Thymus (tissue), 11 donors: Measurements from ENCODE around the gene EFHB. TPM values are rescaled to one million over a fixed set of nuclear protein-coding genes. Genes with fewer than 3 reads are reported as not detected.
"Not testable (repeated sequence)": the region's sequence is repeated elsewhere in the genome, so short reads cannot be mapped to it uniquely, and the experiment has no call there.

ENCODE experiments used
- DNase-seq, 9 donors: peaks; one replicate each; pipeline ENCODE4 v3.0.0-alpha.2; 2013; ENCODE audit warnings: low spot score in 9 of 9, low read depth in 6 of 9, missing footprints in 1 of 9
- H3K27ac ChIP-seq, 2 donors: one replicate each; pipeline ENCODE4 v1.5.1; 2013; ENCODE audit warnings: control low read depth in 1 of 2, low read depth in 1 of 2, low read length in 1 of 2, mild to moderate bottlenecking in 1 of 2, moderate library complexity in 1 of 2
- H3K27me3 ChIP-seq, 2 donors: one replicate each; pipeline ENCODE4 v1.5.1; 2013; ENCODE audit warnings: low read length in 1 of 2; ENCODE audit not compliant: control insufficient read depth in 2 of 2, insufficient read depth in 1 of 2
- H3K36me3 ChIP-seq, 2 donors: one replicate each; pipeline ENCODE4 v1.5.1; 2013; ENCODE audit warnings: low read length in 1 of 2, mild to moderate bottlenecking in 1 of 2, moderate library complexity in 1 of 2; ENCODE audit not compliant: control insufficient read depth in 2 of 2, insufficient read depth in 2 of 2
- H3K4me1 ChIP-seq, 2 donors: one replicate each; pipeline ENCODE4 v1.5.1; 2013; ENCODE audit warnings: low read length in 2 of 2; ENCODE audit not compliant: control insufficient read depth in 2 of 2, insufficient read depth in 2 of 2
- H3K4me3 ChIP-seq, 2 donors: one replicate each; pipeline ENCODE4 v1.5.1; 2013; ENCODE audit warnings: low read length in 2 of 2, control low read depth in 1 of 2, mild to moderate bottlenecking in 1 of 2
- H3K9me3 ChIP-seq, 2 donors: one replicate each; pipeline ENCODE4 v1.5.1; 2013; ENCODE audit warnings: low read length in 1 of 2, mild to moderate bottlenecking in 1 of 2; ENCODE audit not compliant: control insufficient read depth in 2 of 2, insufficient read depth in 1 of 2
- WGBS: extraction: QIAGEN DNeasy Blood & Tissue Kit; methylation state at CpG from one replicate; pipeline ENCODE4 v1.1.7; 2013; 5-methylcytosine and 5-hydroxymethylcytosine counted together
- polyA plus RNA-seq: library from polyadenylated mRNA; stranded (reverse); fragments of 200-250 nt; gene quantifications from one replicate; pipeline ENCODE4 v1.2.3, GENCODE V29; 2013
- total RNA-seq: library from RNA; stranded (reverse); fragments of 120-200 nt; gene quantifications from one replicate; pipeline ENCODE4 v1.2.4, GENCODE V29; 2013
- donor health status: healthy.

Gene EFHB
- total and polyA plus RNA-seq, 2 donors = 0.94 to 2.3 TPM

GRCh38 chr3:19957354-19957753 lies 23.3 kb upstream of the EFHB start:
- H3K4me1 ChIP-seq, H3K27me3 ChIP-seq, H3K27ac ChIP-seq, H3K9me3 ChIP-seq, DNase-seq, H3K4me3 ChIP-seq: not testable (repeated sequence)
- H3K36me3 ChIP-seq = peaks cover 20 to 49% of the 10 kb centered on the region in 2 donors
- 97% methylated on average over 9 of the region's 9 CpGs for WGBS

- Histone ChIP-seq H3K27me3 (no peaks in the 10 kb centered on the region), H3K4me3 (no peak overlapping the region), H3K9me3 (no peaks in the 10 kb centered on the region), H3K36me3 (peaks cover 20 to 54% of the 10 kb centered on the region in 2 donors), H3K27ac (no peak overlapping the region), H3K4me1 (no peaks in the 10 kb centered on the region)
- DNase-seq = no peak
- WGBS = over 99% methylated on average over 4 of the region's 4 CpGs
Observed at GRCh38 chr3:19954676-19955075, 20.7 kb upstream of the EFHB start.

DNA sequence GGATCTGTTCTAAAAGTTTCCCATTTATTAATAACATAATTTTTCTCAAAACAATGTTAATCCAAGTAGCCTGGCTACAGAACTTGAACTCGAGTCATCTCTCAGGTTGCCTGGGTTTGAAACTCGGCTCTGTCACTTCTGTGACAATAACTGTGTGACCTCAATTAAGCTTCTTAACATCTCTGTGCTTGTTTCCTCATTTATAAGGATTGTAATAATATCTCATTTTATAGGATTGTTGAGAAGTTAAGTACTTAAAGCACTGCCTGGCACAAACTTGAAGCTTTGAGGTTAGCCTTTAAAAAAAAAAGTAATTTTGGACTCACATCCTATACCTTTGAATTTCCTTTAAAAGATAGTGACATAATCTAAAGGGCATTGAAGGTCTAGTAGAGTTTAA lies 16.3 kb upstream of the EFHB start:
- peaks cover 3 to 13% of the 10 kb centered on the region in 2 donors for H3K4me1 ChIP-seq
- H3K4me3 ChIP-seq = no peak overlapping the region
- no peaks in the 10 kb centered on the region for H3K27me3 ChIP-seq
- no peaks in the 10 kb centered on the region for H3K9me3 ChIP-seq
- H3K36me3 ChIP-seq = peaks cover 17 to 41% of the 10 kb centered on the region in 2 donors
- no peak for DNase-seq
- H3K27ac ChIP-seq = no peak overlapping the region
- WGBS = 95% methylated on average over 2 of the region's 2 CpGs

GRCh38 chr3:19948226-19948591 lies 14.2 kb upstream of the EFHB start:
- no peaks in the 10 kb centered on the region for H3K9me3 ChIP-seq
- 8% methylated on average over 2 of the region's 2 CpGs for WGBS

DNA sequence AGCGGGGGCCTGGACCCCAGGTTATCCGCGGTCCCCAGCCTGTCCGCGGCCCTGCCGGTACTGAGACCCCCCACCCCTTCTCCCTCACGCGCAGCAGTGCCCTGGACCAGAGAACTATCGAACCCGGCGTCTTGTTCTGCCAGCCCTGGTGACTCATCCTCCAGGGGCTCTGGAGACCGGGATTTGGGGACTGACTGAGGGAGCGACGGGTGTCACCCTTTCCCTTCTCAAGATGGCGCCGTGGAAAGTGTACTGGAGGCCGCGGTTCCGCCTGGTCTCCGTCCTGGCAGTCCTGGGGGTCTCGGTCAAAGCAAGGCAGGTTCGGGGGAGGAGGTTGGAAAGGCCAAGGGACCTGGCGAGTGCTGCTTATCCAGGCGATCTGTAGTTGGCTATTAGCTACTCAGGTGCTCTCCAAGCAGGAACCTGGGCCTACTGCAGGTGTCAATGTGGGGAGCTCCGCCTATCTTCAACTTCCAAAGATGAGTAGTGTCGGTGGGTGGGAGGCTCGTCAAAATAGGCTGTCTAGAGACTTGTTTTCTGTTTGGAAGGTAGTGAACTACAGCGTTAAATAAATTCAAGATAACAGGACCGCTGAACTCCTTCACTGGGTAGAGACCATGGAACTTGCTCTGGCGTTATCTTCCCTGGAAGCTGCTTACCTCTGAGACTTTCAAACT lies 13.7 kb upstream of the EFHB start:
- WGBS = under 1% methylated on average over 30 of the region's 30 CpGs
- H3K9me3 ChIP-seq = no peaks in the 10 kb centered on the region
- peak overlapping the region; percentile 96 to 97 for H3K27ac ChIP-seq
- H3K36me3 ChIP-seq = peaks cover 7 to 17% of the 10 kb centered on the region in 2 donors
- peak in 8 of 9 donors; percentile 37 to 75 (median 44) for DNase-seq
- peak overlapping the region; percentile 87 to 94 for H3K4me3 ChIP-seq
- no peaks in the 10 kb centered on the region for H3K27me3 ChIP-seq
- peaks cover 3 to 13% of the 10 kb centered on the region in 2 donors for H3K4me1 ChIP-seq

More at GRCh38 chr3:19948226-19948591, 14.2 kb upstream of the EFHB start:
- DNase-seq = no peak
- Histone ChIP-seq H3K4me1 (peaks cover 3 to 13% of the 10 kb centered on the region in 2 donors), H3K27me3 (no peaks in the 10 kb centered on the region), H3K27ac (peak overlapping the region in 1 of 2 donors; percentile 96), H3K4me3 (peak overlapping the region; percentile 87 to 94), H3K36me3 (peaks cover 7 to 20% of the 10 kb centered on the region in 2 donors)

GRCh38 chr3:19946832-19947548 lies 13.0 kb upstream of the EFHB start, which contains the start of gene RAB5A:
TSS of gene RAB5A (plus strand) at chr3:19947097. CDS start at chr3:19950899, 3,802 bp downstream.
- Histone ChIP-seq H3K4me1 (peaks cover 3 to 13% of the 10 kb centered on the region in 2 donors), H3K27ac (peak within 1 kb of the TSS; percentile 96 to 97), H3K36me3 (peaks cover 7 to 12% of the 10 kb centered on the region in 2 donors), H3K9me3 (no peaks in the 10 kb centered on the region), H3K4me3 (peak within 1 kb of the TSS; percentile 87 to 94), H3K27me3 (no peaks in the 10 kb centered on the region)
- under 1% methylated on average over 73 of the region's 73 CpGs for WGBS
- DNase-seq = peak; percentile 85 to 98 (median 94)

GRCh38 chr3:19945969-19946831 lies 12.2 kb upstream of the EFHB start:
- peak in 1 of 9 donors; percentile 2 for DNase-seq
- Histone ChIP-seq H3K4me1 (peaks cover 3 to 13% of the 10 kb centered on the region in 2 donors), H3K36me3 (peaks cover 0 to 5% of the 10 kb centered on the region in 2 donors), H3K9me3 (no peaks in the 10 kb centered on the region), H3K27me3 (no peaks in the 10 kb centered on the region), H3K27ac (peak overlapping the region; percentile 92 to 96), H3K4me3 (peak overlapping the region; percentile 87 to 94)
- WGBS = 54% methylated on average over 26 of the region's 26 CpGs

GRCh38 chr3:19945534-19945933 lies 11.5 kb upstream of the EFHB start:
- DNase-seq = no peak
- Histone ChIP-seq H3K27me3 (no peaks in the 10 kb centered on the region), H3K9me3 (no peaks in the 10 kb centered on the region), H3K4me3 (no peak overlapping the region), H3K36me3 (peaks cover 0 to 2% of the 10 kb centered on the region in 2 donors), H3K4me1 (peaks cover 3 to 13% of the 10 kb centered on the region in 2 donors), H3K27ac (no peak overlapping the region)
- 98% methylated on average over 9 of the region's 9 CpGs for WGBS
